Nephron (organoid): ENCODE results near the gene CREG1.
A peak's percentile ranks its signal among the peaks of the same experiment; 100 is the strongest.

ENCODE experiments used
- H3K27ac Mint-ChIP-seq, 3 experiments: 2 replicates each; pipeline ENCODE4 v1.8.0; 2020; ENCODE audit warnings: mixed read lengths in 3 of 3, mild to moderate bottlenecking in 2 of 3, moderate library complexity in 1 of 3
- H3K27me3 Mint-ChIP-seq: 2 replicates; pipeline ENCODE4 v1.8.0; 2021; ENCODE audit warnings: low read depth, mild to moderate bottlenecking, moderate library complexity, mixed read lengths
- H3K36me3 Mint-ChIP-seq: 2 replicates; pipeline ENCODE4 v1.8.0; 2020; ENCODE audit warnings: low read depth, mixed read lengths
- H3K4me1 Mint-ChIP-seq: 2 replicates; pipeline ENCODE4 v1.8.0; 2020; ENCODE audit warnings: mixed read lengths
- H3K4me3 Mint-ChIP-seq, 3 experiments: 2 replicates each; pipeline ENCODE4 v1.8.0; 2020; ENCODE audit warnings: mild to moderate bottlenecking in 3 of 3, mixed read lengths in 3 of 3, moderate library complexity in 2 of 3
- H3K9me3 Mint-ChIP-seq: 2 replicates; pipeline ENCODE4 v1.8.0; 2020; ENCODE audit warnings: mixed read lengths
- CTCF ChIP-seq, 3 experiments: fragments of 200-600 bp; sonication (generic); IDR thresholded peaks; one replicate each; pipeline ENCODE4 v1.5.0; 2021; ENCODE audit warnings: antibody characterized with exemption in 3 of 3; ENCODE audit not compliant: unreplicated experiment in 3 of 3

CREG1 gene

GRCh38 chr1:167542109-167543032 is 11.2 kb downstream of the CREG1 start:
- H3K4me1 Mint-ChIP-seq: peaks cover 17% of the 10 kb centered on the region
- peaks cover 6% of the 10 kb centered on the region for H3K36me3 Mint-ChIP-seq

GRCh38 chr1:167541610-167542009 is 12.0 kb downstream of the CREG1 start:
- no peak overlapping the region for H3K4me3 Mint-ChIP-seq
- H3K27me3 Mint-ChIP-seq: no peaks in the 10 kb centered on the region
- no peaks in the 10 kb centered on the region for H3K36me3 Mint-ChIP-seq
- peaks cover 17% of the 10 kb centered on the region for H3K4me1 Mint-ChIP-seq
- no peak for TF ChIP-seq CTCF (IDR thresholded peaks at IDR 0.05; ENCODE audit: unreplicated experiment in 3 of 3)
- H3K27ac Mint-ChIP-seq: no peak overlapping the region
- H3K9me3 Mint-ChIP-seq: no peaks in the 10 kb centered on the region

More at GRCh38 chr1:167542109-167543032, 11.2 kb downstream of the CREG1 start:
- Mint-ChIP-seq H3K9me3 (no peaks in the 10 kb centered on the region), H3K4me3 (no peak overlapping the region), H3K27me3 (no peaks in the 10 kb centered on the region), H3K27ac (no peak overlapping the region)
- no peak for TF ChIP-seq CTCF (IDR thresholded peaks at IDR 0.05; ENCODE audit: unreplicated experiment in 3 of 3)

- no peak overlapping the region for H3K27ac Mint-ChIP-seq
- H3K27me3 Mint-ChIP-seq: no peaks in the 10 kb centered on the region
- TF ChIP-seq CTCF (IDR thresholded peaks at IDR 0.05; ENCODE audit: unreplicated experiment in 3 of 3): no peak
- H3K36me3 Mint-ChIP-seq: no peaks in the 10 kb centered on the region
- no peaks in the 10 kb centered on the region for H3K9me3 Mint-ChIP-seq
- H3K4me3 Mint-ChIP-seq: no peak overlapping the region
- peaks cover 17% of the 10 kb centered on the region for H3K4me1 Mint-ChIP-seq
These were observed 12.6 kb downstream of the CREG1 start for GRCh38 chr1:167541003-167541402.

- TF ChIP-seq CTCF (IDR thresholded peaks at IDR 0.05; ENCODE audit: unreplicated experiment in 3 of 3): no peak
- H3K4me1 Mint-ChIP-seq: peaks cover 17% of the 10 kb centered on the region
- no peak overlapping the region for H3K4me3 Mint-ChIP-seq
- peaks cover 3% of the 10 kb centered on the region for H3K27me3 Mint-ChIP-seq
- H3K9me3 Mint-ChIP-seq: no peaks in the 10 kb centered on the region
- no peaks in the 10 kb centered on the region for H3K36me3 Mint-ChIP-seq
- H3K27ac Mint-ChIP-seq: no peak overlapping the region
These were observed 14.9 kb downstream of the CREG1 start for GRCh38 chr1:167538657-167539056.

GRCh38 chr1:167533851-167534300 is 19.7 kb downstream of the CREG1 start:
- peak; percentile 86 to 91 (median 88) for TF ChIP-seq CTCF (IDR thresholded peaks at IDR 0.05; ENCODE audit: unreplicated experiment in 3 of 3)
- peaks cover 28% of the 10 kb centered on the region for H3K4me1 Mint-ChIP-seq
- H3K27me3 Mint-ChIP-seq: peaks cover 3% of the 10 kb centered on the region
- H3K9me3 Mint-ChIP-seq: no peaks in the 10 kb centered on the region
- H3K36me3 Mint-ChIP-seq: no peaks in the 10 kb centered on the region
- no peak overlapping the region for H3K4me3 Mint-ChIP-seq
- H3K27ac Mint-ChIP-seq: no peak overlapping the region
